Omental fat pad (tissue), 4 donors: ENCODE measurements around the gene TNPO2. TPM values are rescaled to one million over a fixed set of nuclear protein-coding genes. Genes with fewer than 3 reads are reported as not detected.

Experiments
- ATAC-seq: fragments of 150-250 bp; one replicate; pipeline ENCODE4 v1.9.1; 2016; ENCODE audit warnings: mild to moderate bottlenecking, moderate library complexity; ENCODE audit not compliant: low FRiP score
- DNase-seq: peaks from one replicate; pipeline ENCODE4 v3.0.0-alpha.2; 2019; ENCODE audit warnings: low spot score
- CTCF ChIP-seq, 3 donors: fragments of 450-650 bp; IDR thresholded peaks; one replicate each; pipeline ENCODE4 v1.5.1; 2016 to 2017; ENCODE audit warnings: antibody characterized with exemption in 3 of 3, mild to moderate bottlenecking in 3 of 3, moderate library complexity in 2 of 3
- total RNA-seq, 4 donors: library from RNA; depleted of rRNA; stranded (reverse); fragments of >200 nt; gene quantifications; one replicate each; pipeline ENCODE4 v1.1.0, GENCODE V29; 2016

TNPO2 gene
- total RNA-seq, 4 donors from 2014 or later: 44.8 to 95.4 (median 55.8) TPM

GRCh38 chr19:12737835-12738351, 14.2 kb upstream of the TNPO2 start:
- ATAC-seq: no peak

GRCh38 chr19:12736995-12737834, 13.5 kb upstream of the TNPO2 start, which contains the start of gene GET3:
TSS of gene GET3 (plus strand) at chr19:12737497. CDS start at chr19:12737506, 9 bp downstream.
- peak in 1 of 3 donors; percentile 13 for TF ChIP-seq CTCF (IDR thresholded peaks at IDR 0.05)
- ATAC-seq (peak; percentile 98), DNase-seq (peak; percentile 76)

More at GRCh38 chr19:12737835-12738351, 14.2 kb upstream of the TNPO2 start:
- TF ChIP-seq CTCF (IDR thresholded peaks at IDR 0.05): no peak
- DNase-seq: no peak

GRCh38 chr19:12733369-12734214, 9.9 kb upstream of the TNPO2 start:
- ATAC-seq: no peak
- no peak for TF ChIP-seq CTCF (IDR thresholded peaks at IDR 0.05)
- no peak for DNase-seq

- ATAC-seq: no peak
- no peak for TF ChIP-seq CTCF (IDR thresholded peaks at IDR 0.05)
Observed at GRCh38 chr19:12731337-12731736, 7.6 kb upstream of the TNPO2 start.

GRCh38 chr19:12730064-12730463, 6.3 kb upstream of the TNPO2 start:
- TF ChIP-seq CTCF (IDR thresholded peaks at IDR 0.05): no peak
- DNase-seq (no peak), ATAC-seq (no peak)

More at GRCh38 chr19:12731337-12731736, 7.6 kb upstream of the TNPO2 start:
- DNase-seq: no peak

- TF ChIP-seq CTCF (IDR thresholded peaks at IDR 0.05): no peak
- DNase-seq (no peak), ATAC-seq (no peak)
Observed at GRCh38 chr19:12727745-12728433, 4.2 kb upstream of the TNPO2 start.
